ENCODE results near the gene CBX8.

CBX8 gene

DNA sequence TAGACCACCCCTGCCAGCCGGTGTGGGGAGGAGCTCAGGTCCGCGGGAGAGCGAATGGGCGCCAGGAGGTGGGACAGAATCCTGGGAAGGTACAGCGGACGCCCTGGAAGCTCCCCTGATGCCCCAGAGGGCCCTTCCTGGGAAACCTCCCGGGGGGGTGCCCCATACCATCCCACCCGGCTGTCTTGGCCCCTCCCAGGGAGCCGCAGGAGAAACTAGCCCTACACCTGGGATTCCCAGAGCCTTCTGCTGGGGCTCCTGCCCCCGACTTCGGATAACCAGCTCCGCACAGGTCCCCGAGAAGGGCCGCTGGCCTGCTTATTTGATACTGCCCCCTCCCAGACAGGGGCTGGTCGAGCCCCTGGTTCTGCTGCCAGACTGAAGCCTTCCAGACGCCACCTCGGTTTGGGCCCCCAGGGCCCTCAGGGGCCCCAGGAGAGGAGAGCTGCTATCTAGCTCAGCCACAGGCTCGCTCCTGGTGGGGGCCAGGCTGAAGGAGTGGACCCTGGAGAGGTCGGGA, 45.3 kb upstream of the CBX8 start:
- Histone ChIP-seq H4K20me1 (ENCODE audit: insufficient read depth, low read length) (peaks cover 14% of the 10 kb centered on the region), H3K4me2 (ENCODE audit: insufficient read depth, low read length) (no peak overlapping the region; the same call in none of the 2 replicates), H3K4me1 (ENCODE audit: insufficient read depth, low read length) (peaks cover 34% of the 10 kb centered on the region), H3K9ac (ENCODE audit: low read depth, low read length) (no peak overlapping the region), H3K79me2 (ENCODE audit: insufficient read depth, low read length) (peaks cover 15% of the 10 kb centered on the region), H3K27ac (ENCODE audit: low read length) (no peak overlapping the region), H3K36me3 (ENCODE audit: insufficient read depth, low read length) (peaks cover 13% of the 10 kb centered on the region; the same call in 1 of the 2 replicates), H3K4me3 (ENCODE audit: low read depth in 1 of 2, low read length in 2 of 2) (no peak overlapping the region), H3K9me3 (ENCODE audit: insufficient read depth, low read length, severe bottlenecking) (no peaks in the 10 kb centered on the region), H3K27me3 (ENCODE audit: insufficient read depth, low read length, poor library complexity) (peaks cover 36% of the 10 kb centered on the region), H2AFZ (ENCODE audit: low read depth, low read length) (no peak overlapping the region)
- no peak for TF ChIP-seq EZH2 (IDR thresholded peaks at IDR 0.05; ENCODE audit: borderline replicate concordance, low read depth, low read length, severe bottlenecking)
- TF ChIP-seq, protein P1, sequence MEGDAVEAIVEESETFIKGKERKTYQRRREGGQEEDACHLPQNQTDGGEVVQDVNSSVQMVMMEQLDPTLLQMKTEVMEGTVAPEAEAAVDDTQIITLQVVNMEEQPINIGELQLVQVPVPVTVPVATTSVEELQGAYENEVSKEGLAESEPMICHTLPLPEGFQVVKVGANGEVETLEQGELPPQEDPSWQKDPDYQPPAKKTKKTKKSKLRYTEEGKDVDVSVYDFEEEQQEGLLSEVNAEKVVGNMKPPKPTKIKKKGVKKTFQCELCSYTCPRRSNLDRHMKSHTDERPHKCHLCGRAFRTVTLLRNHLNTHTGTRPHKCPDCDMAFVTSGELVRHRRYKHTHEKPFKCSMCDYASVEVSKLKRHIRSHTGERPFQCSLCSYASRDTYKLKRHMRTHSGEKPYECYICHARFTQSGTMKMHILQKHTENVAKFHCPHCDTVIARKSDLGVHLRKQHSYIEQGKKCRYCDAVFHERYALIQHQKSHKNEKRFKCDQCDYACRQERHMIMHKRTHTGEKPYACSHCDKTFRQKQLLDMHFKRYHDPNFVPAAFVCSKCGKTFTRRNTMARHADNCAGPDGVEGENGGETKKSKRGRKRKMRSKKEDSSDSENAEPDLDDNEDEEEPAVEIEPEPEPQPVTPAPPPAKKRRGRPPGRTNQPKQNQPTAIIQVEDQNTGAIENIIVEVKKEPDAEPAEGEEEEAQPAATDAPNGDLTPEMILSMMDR (IDR thresholded peaks at IDR 0.05; ENCODE audit: borderline replicate concordance, extremely low read depth, low read length, poor library complexity, severe bottlenecking): no peak
- DNase-seq (no peak), ATAC-seq (ENCODE audit: insufficient read depth, low read depth) (no peak)

DNA sequence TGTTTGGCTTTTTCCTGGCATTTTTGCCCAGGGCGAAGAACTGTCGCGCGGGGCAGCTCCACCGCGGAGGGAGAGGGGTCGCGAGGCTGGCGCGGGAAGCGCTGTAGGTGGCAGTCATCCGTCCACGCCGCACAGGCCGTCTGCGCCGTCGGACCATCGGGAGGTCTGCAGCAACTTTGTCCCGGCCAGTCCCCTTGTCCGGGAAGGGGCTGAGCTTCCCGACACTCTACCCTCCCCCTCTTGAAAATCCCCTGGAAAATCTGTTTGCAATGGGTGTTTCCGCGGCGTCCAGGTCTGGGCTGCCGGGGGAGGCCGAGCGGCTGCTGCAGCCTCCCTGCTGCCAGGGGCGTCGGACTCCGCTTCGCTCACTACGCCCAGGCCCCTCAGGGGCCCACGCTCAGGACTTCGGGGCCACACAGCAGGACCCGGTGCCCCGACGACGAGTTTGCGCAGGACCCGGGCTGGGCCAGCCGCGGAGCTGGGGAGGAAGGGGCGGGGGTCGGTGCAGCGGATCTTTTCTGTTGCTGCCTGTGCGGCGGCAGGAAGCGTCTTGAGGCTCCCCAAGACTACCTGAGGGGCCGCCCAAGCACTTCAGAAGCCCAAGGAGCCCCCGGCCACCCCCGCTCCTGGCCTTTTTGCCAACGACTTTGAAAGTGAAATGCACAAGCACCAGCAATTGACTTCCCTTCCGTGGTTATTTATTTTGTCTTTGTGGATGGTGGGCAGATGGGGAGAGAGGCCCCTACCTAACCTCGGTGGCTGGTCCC, 44.7 kb upstream of the CBX8 start:
- Histone ChIP-seq H2AFZ (ENCODE audit: low read depth, low read length) (no peak overlapping the region), H3K9ac (ENCODE audit: low read depth, low read length) (no peak overlapping the region), H3K79me2 (ENCODE audit: insufficient read depth, low read length) (peaks cover 21% of the 10 kb centered on the region), H3K4me1 (ENCODE audit: insufficient read depth, low read length) (peaks cover 40% of the 10 kb centered on the region), H3K4me3 (ENCODE audit: low read depth in 1 of 2, low read length in 2 of 2) (no peak overlapping the region), H3K9me3 (ENCODE audit: insufficient read depth, low read length, severe bottlenecking) (no peaks in the 10 kb centered on the region), H3K36me3 (ENCODE audit: insufficient read depth, low read length) (peaks cover 19% of the 10 kb centered on the region; the same call in 1 of the 2 replicates), H3K27ac (ENCODE audit: low read length) (no peak overlapping the region), H3K27me3 (ENCODE audit: insufficient read depth, low read length, poor library complexity) (peaks cover 36% of the 10 kb centered on the region), H3K4me2 (ENCODE audit: insufficient read depth, low read length) (no peak overlapping the region; the same call in none of the 2 replicates), H4K20me1 (ENCODE audit: insufficient read depth, low read length) (peaks cover 20% of the 10 kb centered on the region)
- DNase-seq (peak; percentile 47), ATAC-seq (ENCODE audit: insufficient read depth, low read depth) (no peak)
- TF ChIP-seq, protein P1 (IDR thresholded peaks at IDR 0.05; ENCODE audit: borderline replicate concordance, extremely low read depth, low read length, poor library complexity, severe bottlenecking): no peak
- TF ChIP-seq EZH2 (IDR thresholded peaks at IDR 0.05; ENCODE audit: borderline replicate concordance, low read depth, low read length, severe bottlenecking): peak; percentile 30

DNA sequence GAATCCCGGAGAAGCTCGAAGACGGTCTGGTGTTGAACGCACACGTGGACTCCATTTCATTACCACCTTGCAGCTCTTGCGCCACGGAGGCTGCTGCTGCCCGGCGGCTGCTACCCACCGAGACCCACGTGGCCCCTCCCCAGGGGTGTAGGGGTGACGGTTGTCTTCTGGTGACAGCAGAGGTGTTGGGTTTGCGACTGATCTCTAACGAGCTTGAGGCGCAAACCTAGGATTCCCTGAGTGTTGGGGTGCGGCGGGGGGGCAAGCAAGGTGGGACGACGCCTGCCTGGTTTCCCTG, 44.1 kb upstream of the CBX8 start:
- peaks cover 27% of the 10 kb centered on the region for H4K20me1 ChIP-seq (ENCODE audit: insufficient read depth, low read length)
- ATAC-seq (ENCODE audit: insufficient read depth, low read depth): no peak
- H3K9ac ChIP-seq (ENCODE audit: low read depth, low read length): no peak overlapping the region
- DNase-seq: no peak
- H3K4me3 ChIP-seq (ENCODE audit: low read depth in 1 of 2, low read length in 2 of 2): no peak overlapping the region
- no peak overlapping the region for H2AFZ ChIP-seq (ENCODE audit: low read depth, low read length)
- H3K4me1 ChIP-seq (ENCODE audit: insufficient read depth, low read length): peaks cover 46% of the 10 kb centered on the region
- H3K4me2 ChIP-seq (ENCODE audit: insufficient read depth, low read length): no peak overlapping the region
- peaks cover 28% of the 10 kb centered on the region for H3K79me2 ChIP-seq (ENCODE audit: insufficient read depth, low read length)
- no peaks in the 10 kb centered on the region for H3K9me3 ChIP-seq (ENCODE audit: insufficient read depth, low read length, severe bottlenecking)
- H3K27me3 ChIP-seq (ENCODE audit: insufficient read depth, low read length, poor library complexity): peaks cover 36% of the 10 kb centered on the region
- H3K36me3 ChIP-seq (ENCODE audit: insufficient read depth, low read length): peaks cover 25% of the 10 kb centered on the region
- no peak for TF ChIP-seq EZH2 (IDR thresholded peaks at IDR 0.05; ENCODE audit: borderline replicate concordance, low read depth, low read length, severe bottlenecking)
- TF ChIP-seq, protein P1 (IDR thresholded peaks at IDR 0.05; ENCODE audit: borderline replicate concordance, extremely low read depth, low read length, poor library complexity, severe bottlenecking): no peak
- H3K27ac ChIP-seq (ENCODE audit: low read length): no peak overlapping the region

Measured in DND-41 (cell line).